ENCODE data around the gene ANKUB1.

The ANKUB1 gene

DNA sequence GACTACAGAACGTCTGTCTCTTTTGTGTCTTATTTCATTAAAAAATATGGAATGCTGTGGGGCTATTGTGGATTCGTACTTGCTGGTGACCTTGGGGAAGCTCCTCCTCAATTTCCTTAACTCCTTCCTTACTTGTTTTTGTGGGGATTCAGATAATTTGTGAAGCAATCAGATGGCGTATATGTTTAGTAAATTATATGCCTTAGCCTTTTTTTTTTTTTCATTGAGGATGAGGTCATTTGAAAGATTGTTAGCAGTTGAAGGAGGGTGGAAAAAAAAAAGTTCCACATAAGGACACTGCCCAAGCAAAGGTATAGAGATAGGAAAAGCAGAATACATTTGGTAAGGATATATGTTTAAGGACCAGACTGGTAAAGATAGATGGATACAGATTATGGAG lies 24.0 kb upstream of the ANKUB1 start:
- no peak overlapping the region for H3K27ac ChIP-seq
- H2AFZ ChIP-seq (ENCODE audit: low read depth): no peak overlapping the region
- H3K4me3 ChIP-seq (IDR thresholded peaks at IDR 0.05; ENCODE audit: insufficient read depth, low read depth, low read length): no peak overlapping the region
- TF ChIP-seq, protein P1, sequence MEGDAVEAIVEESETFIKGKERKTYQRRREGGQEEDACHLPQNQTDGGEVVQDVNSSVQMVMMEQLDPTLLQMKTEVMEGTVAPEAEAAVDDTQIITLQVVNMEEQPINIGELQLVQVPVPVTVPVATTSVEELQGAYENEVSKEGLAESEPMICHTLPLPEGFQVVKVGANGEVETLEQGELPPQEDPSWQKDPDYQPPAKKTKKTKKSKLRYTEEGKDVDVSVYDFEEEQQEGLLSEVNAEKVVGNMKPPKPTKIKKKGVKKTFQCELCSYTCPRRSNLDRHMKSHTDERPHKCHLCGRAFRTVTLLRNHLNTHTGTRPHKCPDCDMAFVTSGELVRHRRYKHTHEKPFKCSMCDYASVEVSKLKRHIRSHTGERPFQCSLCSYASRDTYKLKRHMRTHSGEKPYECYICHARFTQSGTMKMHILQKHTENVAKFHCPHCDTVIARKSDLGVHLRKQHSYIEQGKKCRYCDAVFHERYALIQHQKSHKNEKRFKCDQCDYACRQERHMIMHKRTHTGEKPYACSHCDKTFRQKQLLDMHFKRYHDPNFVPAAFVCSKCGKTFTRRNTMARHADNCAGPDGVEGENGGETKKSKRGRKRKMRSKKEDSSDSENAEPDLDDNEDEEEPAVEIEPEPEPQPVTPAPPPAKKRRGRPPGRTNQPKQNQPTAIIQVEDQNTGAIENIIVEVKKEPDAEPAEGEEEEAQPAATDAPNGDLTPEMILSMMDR (conservative IDR thresholded peaks at IDR 0.05; ENCODE audit: low read depth, low read length): no peak
- no peaks in the 10 kb centered on the region for H4K20me1 ChIP-seq (ENCODE audit: insufficient read depth)
- peaks cover 44% of the 10 kb centered on the region for H3K4me1 ChIP-seq (ENCODE audit: low read depth, poor library complexity, severe bottlenecking)
- no peaks in the 10 kb centered on the region for H3K36me3 ChIP-seq (ENCODE audit: insufficient read depth)
- H3K27me3 ChIP-seq (ENCODE audit: insufficient read depth, low read depth): no peaks in the 10 kb centered on the region
- no peak overlapping the region for H3K4me2 ChIP-seq
- no peak overlapping the region for H3K9ac ChIP-seq
- peaks cover 75% of the 10 kb centered on the region for H3K79me2 ChIP-seq (ENCODE audit: insufficient read depth, low read depth)

DNA sequence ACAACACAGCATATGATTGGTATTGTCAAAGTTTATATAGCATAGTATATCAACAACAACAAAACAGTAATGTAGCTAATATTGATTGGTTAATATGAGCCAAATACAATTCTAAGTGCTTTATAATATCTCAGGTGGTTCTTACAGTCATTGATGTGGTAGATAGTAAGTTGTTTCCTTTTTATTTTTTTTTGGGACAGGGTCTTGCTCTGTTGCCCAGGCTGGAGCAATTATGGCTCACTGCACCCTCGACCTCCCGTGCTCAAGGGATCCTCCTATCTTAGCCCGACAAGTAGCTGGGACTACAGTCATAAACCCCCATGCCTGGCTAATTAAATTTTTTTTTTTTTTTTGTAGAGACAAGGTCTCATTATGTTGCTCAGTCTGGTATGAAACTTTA lies 23.4 kb upstream of the ANKUB1 start:
- Histone ChIP-seq H3K4me3 (IDR thresholded peaks at IDR 0.05; ENCODE audit: insufficient read depth, low read depth, low read length) (no peak overlapping the region), H3K27ac (no peak overlapping the region), H2AFZ (ENCODE audit: low read depth) (no peak overlapping the region), H3K9ac (no peak overlapping the region), H4K20me1 (ENCODE audit: insufficient read depth) (no peaks in the 10 kb centered on the region), H3K36me3 (ENCODE audit: insufficient read depth) (no peaks in the 10 kb centered on the region), H3K79me2 (ENCODE audit: insufficient read depth, low read depth) (peaks cover 70% of the 10 kb centered on the region), H3K27me3 (ENCODE audit: insufficient read depth, low read depth) (no peaks in the 10 kb centered on the region), H3K4me2 (peak overlapping the region; percentile 94), H3K4me1 (ENCODE audit: low read depth, poor library complexity, severe bottlenecking) (peaks cover 46% of the 10 kb centered on the region)
- TF ChIP-seq, protein P1 (conservative IDR thresholded peaks at IDR 0.05; ENCODE audit: low read depth, low read length): no peak

DNA sequence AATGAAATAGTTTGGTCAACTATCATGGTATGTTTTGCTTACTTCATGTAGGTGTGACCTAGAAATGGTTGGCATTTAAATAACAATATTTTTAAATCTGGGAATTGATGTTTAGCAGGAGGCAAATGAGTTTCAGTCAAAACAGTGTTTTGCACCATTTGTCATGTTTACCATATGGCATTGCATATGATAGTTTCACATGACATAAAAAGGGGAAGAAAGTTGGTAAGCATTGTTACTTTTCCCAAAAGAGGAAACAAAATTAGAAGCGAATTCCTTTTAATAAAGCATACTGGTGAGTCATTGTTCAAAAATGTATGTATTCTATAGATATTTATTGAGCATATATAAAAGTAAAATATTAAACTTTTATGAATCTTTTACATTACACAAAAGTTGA lies 23.0 kb upstream of the ANKUB1 start:
- H3K27me3 ChIP-seq (ENCODE audit: insufficient read depth, low read depth): no peaks in the 10 kb centered on the region
- H4K20me1 ChIP-seq (ENCODE audit: insufficient read depth): no peaks in the 10 kb centered on the region
- H3K9ac ChIP-seq: no peak overlapping the region
- H3K4me1 ChIP-seq (ENCODE audit: low read depth, poor library complexity, severe bottlenecking): peaks cover 46% of the 10 kb centered on the region
- peak overlapping the region; percentile 94 for H3K4me2 ChIP-seq
- H3K79me2 ChIP-seq (ENCODE audit: insufficient read depth, low read depth): peaks cover 65% of the 10 kb centered on the region
- no peak overlapping the region for H2AFZ ChIP-seq (ENCODE audit: low read depth)
- H3K27ac ChIP-seq: no peak overlapping the region
- no peaks in the 10 kb centered on the region for H3K36me3 ChIP-seq (ENCODE audit: insufficient read depth)
- TF ChIP-seq, protein P1 (conservative IDR thresholded peaks at IDR 0.05; ENCODE audit: low read depth, low read length): no peak
- no peak overlapping the region for H3K4me3 ChIP-seq (IDR thresholded peaks at IDR 0.05; ENCODE audit: insufficient read depth, low read depth, low read length)

DNA sequence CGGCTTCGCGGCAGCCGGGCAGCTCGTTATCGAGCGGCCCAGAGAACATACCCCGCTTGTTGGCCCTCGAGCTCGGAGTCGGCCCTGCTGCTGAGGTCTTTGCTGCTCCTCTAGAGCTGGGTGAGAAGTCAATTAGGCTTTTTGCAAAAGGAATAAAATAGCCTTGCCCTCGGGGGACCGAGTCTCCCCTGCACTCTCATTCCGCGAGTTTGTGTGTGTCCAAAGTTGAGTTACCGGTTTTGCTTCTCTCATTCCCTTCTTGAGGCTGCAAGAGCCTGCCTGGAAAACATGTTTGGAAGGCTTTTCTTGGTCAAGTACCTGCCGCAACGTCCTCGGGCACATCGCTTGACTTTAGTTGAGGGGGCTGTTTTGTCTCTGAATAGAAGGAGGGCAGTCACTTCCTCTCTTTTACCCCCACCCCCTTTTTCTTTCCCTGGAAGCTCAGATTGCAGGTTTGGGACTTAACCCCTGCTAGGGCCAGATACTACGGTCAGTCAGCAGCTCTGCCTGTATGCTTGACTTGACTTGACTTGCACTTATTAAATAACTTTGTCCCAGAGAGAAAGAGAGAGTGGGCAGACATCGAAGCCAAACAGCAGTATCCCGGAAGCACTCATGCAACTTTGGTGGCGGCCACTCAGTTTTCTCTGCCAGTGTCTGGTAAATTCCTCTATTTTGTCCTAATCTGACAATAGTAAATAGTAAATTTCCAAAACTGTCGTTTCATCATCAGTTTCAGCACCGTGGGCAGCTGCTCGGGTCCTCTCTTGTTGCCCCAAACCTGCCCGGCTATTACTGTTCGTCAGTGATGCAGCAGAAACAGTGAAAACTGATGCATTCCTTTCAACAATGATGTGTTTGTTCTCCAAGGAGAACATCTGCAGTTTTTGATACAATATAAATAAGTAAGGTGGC lies 21.3 kb upstream of the ANKUB1 start:
- H3K79me2 ChIP-seq (ENCODE audit: insufficient read depth, low read depth): peaks cover 55% of the 10 kb centered on the region
- TF ChIP-seq, protein P1 (conservative IDR thresholded peaks at IDR 0.05; ENCODE audit: low read depth, low read length): no peak
- peak overlapping the region; percentile 94 for H3K4me2 ChIP-seq
- H4K20me1 ChIP-seq (ENCODE audit: insufficient read depth): no peaks in the 10 kb centered on the region
- H3K36me3 ChIP-seq (ENCODE audit: insufficient read depth): no peaks in the 10 kb centered on the region
- H3K4me3 ChIP-seq (IDR thresholded peaks at IDR 0.05; ENCODE audit: insufficient read depth, low read depth, low read length): peak overlapping the region; percentile 65
- H3K27ac ChIP-seq: peak overlapping the region; percentile 98
- H2AFZ ChIP-seq (ENCODE audit: low read depth): peak overlapping the region; percentile 90
- peaks cover 46% of the 10 kb centered on the region for H3K4me1 ChIP-seq (ENCODE audit: low read depth, poor library complexity, severe bottlenecking)
- no peaks in the 10 kb centered on the region for H3K27me3 ChIP-seq (ENCODE audit: insufficient read depth, low read depth)
- peak overlapping the region; percentile 98 for H3K9ac ChIP-seq

Data from KMS-11 (cell line).